Epithelial cell of umbilical artery (primary cell): ENCODE measurements around the gene UGDH. TPM values are rescaled to one million over a fixed set of nuclear protein-coding genes. Genes with fewer than 3 reads are reported as not detected.

Experiments used
- total RNA-seq: library from RNA; depleted of rRNA; stranded (reverse); fragments of >200 nt; gene quantifications from 2 replicates; pipeline ENCODE4 v1.2.3, GENCODE V29; 2014

The UGDH gene
- total RNA-seq: 117 and 127 TPM in 2 replicates

DNA sequence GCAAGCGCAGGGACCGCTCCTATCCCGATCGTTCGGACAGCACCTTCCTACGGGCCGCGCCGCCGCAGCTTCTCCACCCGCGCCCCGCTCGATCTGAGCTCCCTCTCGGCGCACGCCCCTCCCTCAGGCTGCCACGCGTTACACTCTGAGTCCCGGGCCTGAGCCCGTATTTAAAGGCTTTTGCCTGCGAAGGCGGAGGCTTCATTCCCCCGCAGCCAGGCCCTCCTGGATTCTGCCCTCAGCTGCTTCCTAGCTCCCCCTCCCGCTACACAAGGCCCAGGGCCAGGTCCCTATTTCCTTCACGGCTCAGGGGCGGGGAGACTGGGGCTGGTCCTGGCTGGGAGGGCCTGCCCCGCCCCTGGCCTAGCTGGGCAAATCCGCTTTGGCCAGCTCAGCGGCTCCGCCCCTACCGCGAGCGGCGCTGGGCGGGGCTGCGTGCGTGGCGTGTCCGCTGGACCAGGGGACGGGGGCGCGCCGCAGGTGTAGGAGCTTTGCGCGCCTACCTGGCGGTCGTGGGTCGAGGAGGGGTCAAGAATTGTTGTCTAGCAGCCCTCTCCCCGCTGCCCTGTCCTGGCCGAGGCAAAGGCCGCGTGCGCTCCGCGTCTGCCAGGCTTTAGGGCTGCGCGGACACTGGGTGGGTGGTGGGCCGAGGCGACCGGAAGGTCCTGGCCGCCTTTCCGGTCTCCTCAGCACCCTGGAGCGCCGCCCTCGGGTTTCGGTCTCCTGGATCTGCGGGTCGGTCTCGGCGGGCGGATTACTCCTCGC, at the start of gene UGDH:
UGDH (minus strand) TSS at position 144 of the 765 bp plus-strand sequence. CDS start 5,927 bp downstream, outside the sequence.

DNA sequence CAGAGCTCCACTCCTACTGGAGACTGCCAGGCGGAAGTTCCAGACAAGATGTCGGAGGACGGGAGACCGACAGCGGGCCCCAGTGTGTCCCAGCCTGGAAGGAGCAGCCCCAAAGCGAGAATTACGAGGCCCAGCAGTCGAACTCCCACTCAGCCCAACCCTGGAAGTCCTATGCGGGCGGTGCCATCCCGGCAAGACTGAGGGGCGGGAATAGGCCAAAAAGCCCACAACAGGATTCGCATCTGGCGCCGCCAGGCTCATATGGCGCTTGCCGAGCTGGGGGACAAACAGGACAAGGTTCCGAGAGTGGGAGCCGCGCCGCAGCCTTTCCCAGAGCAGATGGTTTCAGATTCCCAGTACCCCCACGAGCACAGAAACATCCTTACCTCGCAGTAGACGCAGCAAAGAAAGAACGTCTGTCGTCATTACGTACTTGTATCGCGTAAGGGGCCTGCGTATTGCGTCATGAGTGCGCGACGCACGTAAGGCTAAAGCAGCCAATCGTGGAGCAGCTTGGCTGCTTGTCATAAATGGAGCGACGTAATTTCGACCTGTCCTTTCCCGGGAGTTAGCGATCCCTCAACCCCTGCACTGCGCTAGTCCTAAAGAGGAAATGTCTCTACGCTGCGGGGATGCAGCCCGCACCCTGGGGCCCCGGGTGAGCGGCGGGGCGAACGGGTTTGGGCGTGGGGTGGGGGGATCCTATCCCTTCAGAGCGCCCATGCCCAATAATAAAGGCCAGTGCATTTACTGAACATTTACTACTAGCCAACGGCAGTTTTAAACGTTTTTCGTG, 68.5 kb downstream of the UGDH start, which contains the start of the genes LIAS and RPL9:
LIAS (plus strand) TSS at position 552 of the 796 bp plus-strand sequence; CDS start at position 614, 62 bp downstream.
RPL9 (minus strand) TSS at position 418 of the 796 bp plus-strand sequence. CDS start 483 bp downstream, outside the sequence.

Other genes starting within 250 kb of the UGDH start
- gene RFC1, start 161.1 kb downstream of the UGDH start, total RNA-seq: 43.2 and 47.9 TPM in 2 replicates
- not detected in 2 replicates for gene KLB, start 120.5 kb downstream of the UGDH start, total RNA-seq
- gene RPL9, start 68.5 kb downstream of the UGDH start, total RNA-seq: 2,841 and 4,307 TPM in 2 replicates
- gene LIAS, start 68.4 kb downstream of the UGDH start, total RNA-seq: 5.8 and 6.8 TPM in 2 replicates
- gene SMIM14, start 111.4 kb upstream of the UGDH start, total RNA-seq: 12.6 and 14.9 TPM in 2 replicates
- gene UBE2K, start 170.7 kb upstream of the UGDH start, total RNA-seq: 19.8 and 20.2 TPM in 2 replicates